Forelimb muscle (tissue), 1 donor: Measurements from ENCODE around the gene PNO1. TPM values are rescaled to one million over a fixed set of nuclear protein-coding genes. Genes with fewer than 3 reads are reported as not detected.
"Not testable (repeated sequence)": the region's sequence is repeated elsewhere in the genome, so short reads cannot be mapped to it uniquely, and the experiment has no call there.

Experiments
- DNase-seq: peaks from one replicate; pipeline ENCODE4 v3.0.0-alpha.2; 2013; ENCODE audit warnings: low read depth
- polyA plus RNA-seq: library from polyadenylated mRNA; unstranded; fragments of 120-200 nt; gene quantifications from one replicate; pipeline ENCODE4 v1.2.1, GENCODE V29; 2013; ENCODE audit not compliant: insufficient read length

The PNO1 gene
- polyA plus RNA-seq, 1 donor: 16.5 TPM

DNA sequence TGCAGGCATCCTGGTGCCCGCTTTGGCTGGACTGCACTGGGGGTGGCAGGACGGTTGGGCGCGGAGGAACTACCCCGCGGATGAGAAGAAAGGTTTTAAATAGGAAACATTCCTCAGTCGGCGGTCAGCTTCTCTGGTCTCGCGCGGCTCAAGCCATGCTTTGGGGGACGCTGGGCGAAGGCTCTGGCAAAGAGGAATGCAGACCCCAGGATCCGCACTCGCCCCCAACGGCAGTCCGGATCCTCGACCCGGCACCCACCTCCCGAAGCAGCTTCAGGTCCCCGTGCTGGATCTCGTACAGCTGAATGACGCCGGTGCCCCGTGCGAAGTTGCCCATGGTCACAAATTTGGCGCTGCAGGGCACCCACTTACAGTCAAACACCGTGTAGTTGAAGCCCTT lies 686 bp upstream of the PNO1 start:
- peak; percentile 1 for DNase-seq

DNA sequence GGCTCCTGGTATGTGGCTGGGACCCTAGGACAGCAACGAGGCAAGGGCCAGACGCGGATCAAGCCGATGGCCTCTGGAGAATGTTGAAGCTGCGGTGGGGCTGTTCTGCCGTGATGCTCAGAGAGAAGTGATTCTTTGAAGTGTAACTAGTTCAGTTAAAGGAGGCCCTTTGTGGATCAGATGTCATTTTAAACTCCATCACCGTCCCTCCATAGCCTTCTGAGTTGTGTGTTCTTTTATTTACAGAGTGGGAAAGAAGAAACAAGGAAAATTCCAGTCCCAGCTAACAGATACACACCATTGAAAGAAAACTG lies 403 bp downstream of the PNO1 start:
- no peak for DNase-seq

DNA sequence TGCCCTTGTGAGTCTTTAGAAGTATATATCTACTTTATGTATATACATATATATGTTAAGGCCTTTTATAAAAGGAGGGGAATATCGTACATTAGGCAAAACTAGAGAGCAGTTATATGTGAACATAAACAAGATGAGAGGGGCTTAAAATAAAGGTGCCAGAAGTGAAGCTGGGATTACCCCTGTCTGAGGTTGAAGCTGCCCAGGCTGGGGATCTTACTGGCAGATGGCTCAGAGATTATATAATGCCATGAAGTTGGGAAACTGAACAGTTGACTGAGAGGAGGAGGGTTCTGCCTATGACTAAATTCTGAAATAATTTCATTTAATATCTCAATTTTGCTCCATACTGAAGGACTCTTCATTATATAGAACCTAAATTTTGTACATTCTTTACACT lies 6.0 kb downstream of the PNO1 start:
- DNase-seq: no peak

DNA sequence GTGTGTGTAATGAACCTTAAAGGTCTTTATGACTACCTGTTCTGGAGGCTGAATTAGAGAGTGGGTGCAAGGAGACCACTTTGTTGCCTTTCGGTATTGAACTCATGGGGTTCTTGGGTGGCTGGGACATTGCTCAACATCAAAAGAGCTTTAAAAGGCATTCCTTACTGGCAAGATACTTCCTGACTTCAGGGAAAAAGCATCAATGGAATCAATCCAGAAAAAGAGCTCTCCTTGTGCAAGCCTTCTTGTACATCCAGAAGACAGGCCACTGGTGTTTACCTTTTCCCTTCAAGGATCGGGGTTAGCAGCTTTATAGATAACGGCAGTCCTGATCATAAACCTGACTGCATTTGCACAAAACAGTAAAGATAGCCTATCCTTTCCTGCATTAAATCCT lies 9.5 kb downstream of the PNO1 start:
- no peak for DNase-seq

DNA sequence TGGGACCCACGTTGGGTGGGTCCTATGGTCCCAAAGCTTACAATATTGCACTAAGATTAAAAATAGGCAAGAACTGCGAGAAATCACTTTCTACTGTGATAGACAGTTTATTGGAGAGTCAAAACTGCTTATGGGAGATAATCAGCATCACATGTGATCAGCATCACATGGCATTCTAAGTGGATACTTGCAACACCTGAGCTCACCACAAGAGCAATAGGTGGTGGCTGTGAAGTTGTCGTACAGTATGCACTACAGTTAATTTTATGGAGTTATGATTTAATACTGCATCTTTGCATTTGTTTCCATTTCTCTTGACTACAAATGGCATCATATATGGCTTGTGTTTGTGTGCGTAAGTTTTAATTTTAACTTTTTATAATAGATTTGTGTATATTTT lies 11.6 kb downstream of the PNO1 start:
- no peak for DNase-seq

DNA sequence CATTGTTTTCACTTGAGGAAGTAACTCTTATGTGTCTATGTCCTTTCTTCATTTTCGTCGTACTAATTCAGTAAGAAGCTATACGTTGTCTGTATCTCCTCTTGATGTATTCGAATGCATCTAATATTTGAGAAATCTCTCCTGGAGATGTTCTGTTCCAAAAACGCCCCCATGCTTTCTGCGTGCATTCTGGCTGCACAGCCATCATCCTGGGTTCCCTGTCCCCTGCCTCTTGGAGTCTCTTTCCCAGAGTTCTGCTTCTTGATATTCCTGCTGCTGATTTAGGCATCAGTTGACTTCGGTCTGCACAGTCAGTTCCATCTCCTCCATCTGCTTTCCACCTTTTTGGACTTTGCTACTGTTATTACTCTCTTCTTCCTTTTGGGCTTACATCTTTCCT lies 13.5 kb downstream of the PNO1 start:
- DNase-seq: no peak

DNA sequence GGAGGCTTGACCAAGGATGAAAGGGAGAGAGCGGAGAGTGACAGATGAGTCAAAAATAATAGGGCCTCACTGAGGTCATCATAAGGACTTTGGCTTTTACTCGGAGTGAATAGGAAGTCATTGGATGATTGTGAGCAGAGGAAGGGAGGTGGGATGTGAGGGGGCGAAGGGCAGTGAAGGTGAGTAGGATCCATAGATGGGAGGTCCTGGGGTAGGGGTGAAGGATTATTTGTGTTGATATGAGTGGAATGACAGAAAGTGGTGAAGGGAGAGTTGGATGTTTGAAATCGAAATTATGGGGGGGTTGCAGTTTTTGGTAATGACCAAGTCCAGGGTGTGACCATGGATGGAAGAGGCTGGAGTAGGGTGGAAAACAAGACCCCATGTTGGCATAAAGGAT lies 14.0 kb downstream of the PNO1 start:
- DNase-seq: no peak

DNA sequence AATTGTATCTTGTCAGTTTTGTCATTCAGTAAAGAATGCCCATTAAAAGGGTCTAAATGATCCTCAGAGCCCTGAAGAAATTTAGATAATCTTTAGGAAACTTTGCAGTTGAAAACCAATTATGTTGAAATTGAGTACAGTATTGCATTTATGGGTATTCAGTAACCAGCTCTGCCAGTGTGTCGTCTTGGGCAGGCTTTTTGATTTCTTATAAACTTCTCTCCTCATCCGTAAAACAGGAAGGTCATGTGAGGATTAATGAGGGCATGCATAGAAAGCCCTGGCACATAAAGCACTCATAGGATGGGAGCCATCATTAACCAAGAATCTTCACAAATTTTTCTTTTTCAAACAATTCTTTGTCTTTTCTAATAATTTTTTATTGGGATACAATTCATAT lies 14.8 kb downstream of the PNO1 start:
- DNase-seq: no peak

DNA sequence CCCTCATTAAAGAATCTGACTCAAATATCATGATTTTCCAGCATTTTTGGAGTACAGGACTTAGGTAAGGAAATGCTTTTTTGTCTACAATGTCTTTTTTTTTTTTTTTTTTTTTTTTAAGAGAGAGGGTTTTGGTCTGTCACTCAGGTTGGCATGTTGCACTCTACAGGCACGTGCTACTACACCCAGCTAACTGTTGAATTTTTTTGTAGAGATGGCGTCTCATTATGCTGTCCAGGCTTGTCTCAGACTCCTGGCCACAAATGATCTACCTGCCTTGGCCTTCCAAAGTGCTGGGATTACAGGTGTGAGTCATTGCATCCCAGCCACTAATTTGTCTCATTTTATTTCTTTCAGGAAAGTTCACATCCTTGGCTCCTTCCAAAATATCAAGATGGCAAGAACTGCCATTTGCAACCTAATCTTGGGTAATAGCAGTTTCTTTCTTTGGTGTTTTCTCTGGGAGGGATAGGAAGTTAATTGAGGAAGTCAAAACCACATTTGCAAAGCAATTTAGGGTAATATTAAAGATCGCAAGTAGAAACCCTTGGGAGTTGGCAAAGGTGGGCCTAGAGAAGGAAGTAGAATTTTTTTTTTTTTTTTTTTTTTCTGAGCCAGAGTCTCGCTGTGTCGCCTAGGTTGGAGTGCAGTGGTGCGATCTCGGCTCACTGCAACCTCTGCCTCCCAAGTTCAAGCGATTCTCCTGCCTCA lies 15.5 kb downstream of the PNO1 start:
- DNase-seq: no peak

DNA sequence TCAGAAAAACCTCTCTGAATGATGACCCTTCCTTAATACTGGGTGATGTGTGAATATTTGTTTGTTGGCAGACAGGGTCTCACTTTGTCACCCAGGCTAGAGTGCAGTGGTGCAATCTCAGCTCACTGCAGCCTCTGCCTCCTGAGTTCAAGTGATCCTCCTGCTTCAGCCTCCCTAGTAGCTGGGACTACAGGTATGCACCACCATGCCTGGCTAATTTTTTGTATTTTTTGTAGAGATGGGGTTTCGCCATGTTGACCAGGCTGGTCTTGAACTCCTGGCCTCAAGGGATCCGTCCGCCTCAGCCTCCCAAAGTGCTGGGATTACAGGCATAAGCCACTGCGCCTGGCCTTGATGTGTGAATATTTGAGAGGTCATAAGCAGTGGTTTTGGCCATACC lies 17.5 kb downstream of the PNO1 start:
- DNase-seq: not testable (repeated sequence)

DNA sequence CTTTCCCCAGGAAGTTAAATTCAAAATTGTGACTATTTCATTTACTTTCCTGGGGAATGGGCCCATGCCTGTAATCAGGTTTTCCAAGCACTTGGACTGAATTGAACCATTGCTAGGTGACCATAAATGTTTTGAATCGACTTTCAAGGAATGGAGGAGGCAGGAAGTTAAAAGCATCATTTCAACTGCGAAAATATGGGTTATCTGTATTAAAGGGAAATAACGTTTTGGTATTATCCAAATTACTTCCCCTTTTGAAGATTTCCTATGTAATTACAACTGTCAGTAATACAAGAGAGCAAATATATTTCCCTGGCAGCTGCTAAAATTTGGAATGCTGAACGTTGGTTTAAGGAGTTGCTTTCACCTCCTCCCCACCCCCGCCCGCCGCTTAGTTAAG lies 19.0 kb downstream of the PNO1 start:
- no peak for DNase-seq

DNA sequence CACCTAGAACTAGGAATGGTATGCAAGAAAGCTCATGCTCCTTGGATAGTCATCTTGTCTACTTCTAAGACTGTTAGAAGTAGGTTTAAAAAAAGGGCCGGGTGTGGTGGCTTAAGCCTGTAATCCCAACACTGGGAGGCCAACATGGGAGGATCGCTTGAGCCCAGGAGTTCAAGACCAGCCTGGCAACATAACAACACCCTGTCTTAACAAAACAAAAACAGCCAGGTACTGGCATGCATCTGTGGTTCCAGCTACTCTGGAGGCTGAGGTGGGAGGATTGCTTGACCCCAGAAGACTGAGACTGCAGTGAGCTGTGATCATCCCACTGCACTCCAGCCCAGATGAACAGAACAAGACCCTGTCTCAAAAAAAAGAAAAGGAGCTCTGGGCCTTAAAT lies 19.9 kb downstream of the PNO1 start:
- no peak for DNase-seq

DNA sequence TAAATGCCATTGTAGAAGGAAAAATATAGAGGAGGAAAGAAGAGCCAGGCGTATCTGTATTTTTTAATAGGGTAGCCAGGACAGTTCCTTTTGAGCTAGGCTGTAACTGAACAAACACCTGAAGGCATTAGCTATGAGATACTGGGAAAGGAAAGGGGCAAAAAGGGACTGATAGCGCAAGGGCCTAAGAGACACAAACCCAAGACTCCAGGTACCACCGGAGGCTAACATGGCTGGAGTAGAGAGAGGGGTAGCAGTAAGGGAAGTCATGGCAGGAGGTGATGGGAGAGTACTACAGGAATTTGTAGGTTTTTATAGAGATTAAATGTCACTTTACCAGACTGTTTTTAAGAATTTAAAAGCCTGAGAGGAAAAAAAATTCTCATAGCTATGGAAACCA lies 20.7 kb downstream of the PNO1 start:
- no peak for DNase-seq

DNA sequence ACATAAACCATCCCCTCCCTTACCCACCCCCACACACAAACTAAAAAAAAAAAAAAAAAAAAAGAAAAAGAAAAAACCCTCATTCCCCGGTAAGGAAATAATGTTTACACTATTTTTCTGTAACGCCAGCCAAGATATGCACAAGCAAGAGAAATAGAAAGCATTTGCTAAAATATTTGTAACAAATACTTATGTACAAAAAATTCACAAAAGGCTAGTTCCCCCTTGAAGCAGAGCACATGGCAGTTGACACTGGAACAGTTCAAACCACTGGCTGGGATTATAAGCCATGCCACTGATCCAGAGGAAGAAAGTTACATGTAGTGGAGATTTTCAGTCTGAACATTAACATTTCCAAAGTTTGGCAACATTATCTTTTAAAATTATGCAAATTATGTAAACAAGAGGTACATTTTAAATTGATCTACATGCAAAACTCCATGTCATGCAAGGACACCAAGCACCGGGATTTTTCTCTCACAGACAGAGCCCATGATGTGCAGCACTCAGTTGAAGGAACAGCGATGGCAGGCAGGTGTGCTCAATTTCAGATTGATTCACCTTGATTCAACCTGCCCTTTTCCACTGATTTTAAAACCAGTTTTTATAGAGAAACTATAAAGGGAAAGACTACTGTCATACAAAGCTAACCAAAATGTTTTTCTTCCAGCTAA lies 21.4 kb downstream of the PNO1 start:
- no peak for DNase-seq

DNA sequence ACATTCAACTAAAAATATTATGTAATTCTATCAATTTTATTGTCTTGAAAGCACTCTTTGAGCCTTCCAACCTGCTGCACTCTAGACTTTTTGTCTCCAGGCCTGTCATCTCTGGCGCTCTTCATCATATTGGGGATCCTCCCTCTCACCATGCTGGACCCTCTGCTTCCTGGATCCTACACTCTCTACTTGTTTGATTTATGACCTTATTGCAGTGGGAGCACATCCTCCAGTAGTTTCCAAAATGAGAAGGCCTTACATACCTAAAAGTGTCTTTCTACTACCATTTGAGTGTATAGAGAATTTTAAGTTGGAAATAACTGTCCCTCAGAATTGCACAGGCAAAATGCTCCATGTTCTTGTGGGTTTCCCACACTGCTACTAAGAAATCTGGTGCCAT lies 25.2 kb downstream of the PNO1 start:
- no peak for DNase-seq

DNA sequence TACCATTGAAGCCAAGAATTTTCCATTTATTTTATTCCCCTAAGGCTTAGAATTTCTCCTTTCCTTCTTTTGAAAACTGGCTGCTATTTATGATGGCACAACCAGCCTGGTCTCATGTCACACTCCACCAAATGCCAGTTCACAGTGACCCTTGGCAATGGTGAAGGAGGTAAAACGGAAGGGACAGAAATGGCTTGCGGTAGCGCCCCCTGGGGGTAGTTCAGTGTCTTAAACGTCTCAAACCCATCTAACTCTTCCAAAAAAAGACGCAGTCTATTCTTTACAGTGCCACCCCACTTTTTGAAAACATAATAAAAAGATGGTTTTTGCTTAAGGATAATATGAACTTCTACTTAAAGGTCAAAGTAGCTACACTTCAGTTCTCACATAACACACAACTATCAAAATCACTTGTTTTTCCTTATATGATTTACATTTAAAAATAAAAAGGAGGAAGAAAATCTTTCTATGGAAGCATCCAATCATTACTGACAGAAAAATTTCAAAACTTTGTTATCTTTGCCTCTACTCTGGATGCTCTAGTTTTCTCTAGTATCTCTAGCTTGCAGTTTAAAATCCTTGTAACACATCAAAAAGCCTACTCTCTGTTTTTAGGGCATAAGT lies 28.0 kb downstream of the PNO1 start:
- DNase-seq: no peak

DNA sequence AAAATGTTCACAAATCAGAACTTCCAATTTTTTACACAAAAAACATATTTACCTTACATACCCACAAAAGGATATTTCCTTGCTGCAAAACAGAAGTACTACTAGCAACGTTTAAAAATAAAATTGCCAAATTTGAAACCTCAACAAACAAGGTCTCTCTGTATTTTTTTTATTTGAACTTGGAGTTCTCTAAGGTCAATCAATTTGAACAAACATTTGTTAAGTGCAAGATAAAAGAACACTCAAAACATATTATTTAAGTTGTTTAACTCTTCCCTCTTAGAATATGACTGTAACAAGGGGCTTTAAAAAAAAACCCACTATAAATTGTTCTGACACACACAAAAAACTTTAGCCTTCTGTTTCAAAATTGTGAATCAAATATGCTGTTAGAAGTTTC lies 29.6 kb downstream of the PNO1 start:
- DNase-seq: no peak

DNA sequence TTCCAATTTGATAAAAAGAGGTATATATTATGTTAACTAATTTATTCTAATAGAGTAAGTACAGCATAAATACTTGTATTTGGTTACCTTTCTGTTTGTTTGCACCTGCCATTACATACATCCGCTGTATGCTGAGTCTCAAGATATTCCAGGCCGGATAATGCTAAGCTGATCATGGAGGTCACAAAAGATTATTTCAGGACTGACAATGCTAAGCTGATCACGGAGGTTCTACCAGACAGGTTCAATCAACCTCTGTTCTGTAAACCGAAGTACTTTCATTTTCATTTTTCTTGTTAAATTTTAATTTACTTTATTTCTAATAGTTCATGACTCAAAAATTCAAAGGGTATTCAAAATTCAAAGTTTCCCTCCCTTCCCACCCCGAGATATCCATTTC lies 31.1 kb downstream of the PNO1 start:
- DNase-seq: no peak

DNA sequence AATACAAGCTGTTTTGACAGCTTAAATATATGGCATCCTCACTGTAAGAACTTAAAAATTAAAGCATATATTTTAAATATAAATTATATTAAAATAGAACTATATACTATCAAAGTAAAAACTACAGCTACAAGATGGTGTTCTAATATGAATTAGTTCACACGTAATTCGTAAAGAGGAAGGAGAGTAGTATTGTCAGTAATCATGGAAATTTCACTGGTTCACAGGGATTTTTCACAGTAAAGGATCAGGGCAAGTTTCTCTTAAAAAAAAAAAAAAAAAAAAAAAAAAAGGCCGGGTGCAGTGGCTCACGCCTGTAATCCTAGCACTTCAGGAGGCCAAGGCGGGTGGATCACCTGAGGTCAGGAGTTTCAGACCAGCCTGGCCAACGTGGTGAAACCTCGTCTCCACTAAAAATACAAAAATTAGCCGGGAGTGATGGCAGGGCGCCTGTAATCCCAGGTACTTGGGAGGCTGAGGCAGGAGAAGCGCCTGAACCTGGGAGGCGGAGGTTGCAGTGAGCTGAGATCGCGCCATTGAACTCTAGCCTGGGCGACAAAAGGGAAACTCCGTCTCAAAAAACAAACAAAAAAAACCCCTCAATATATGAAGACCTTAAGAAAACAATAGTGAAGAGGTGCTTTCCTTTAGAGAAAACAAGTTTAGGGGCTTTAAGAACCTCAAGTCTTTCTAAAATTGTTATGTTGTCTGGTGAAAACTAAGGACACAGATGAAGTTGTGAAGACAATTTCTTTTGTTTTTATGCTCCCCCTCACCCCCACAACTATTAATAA lies 32.5 kb downstream of the PNO1 start:
- DNase-seq: no peak

DNA sequence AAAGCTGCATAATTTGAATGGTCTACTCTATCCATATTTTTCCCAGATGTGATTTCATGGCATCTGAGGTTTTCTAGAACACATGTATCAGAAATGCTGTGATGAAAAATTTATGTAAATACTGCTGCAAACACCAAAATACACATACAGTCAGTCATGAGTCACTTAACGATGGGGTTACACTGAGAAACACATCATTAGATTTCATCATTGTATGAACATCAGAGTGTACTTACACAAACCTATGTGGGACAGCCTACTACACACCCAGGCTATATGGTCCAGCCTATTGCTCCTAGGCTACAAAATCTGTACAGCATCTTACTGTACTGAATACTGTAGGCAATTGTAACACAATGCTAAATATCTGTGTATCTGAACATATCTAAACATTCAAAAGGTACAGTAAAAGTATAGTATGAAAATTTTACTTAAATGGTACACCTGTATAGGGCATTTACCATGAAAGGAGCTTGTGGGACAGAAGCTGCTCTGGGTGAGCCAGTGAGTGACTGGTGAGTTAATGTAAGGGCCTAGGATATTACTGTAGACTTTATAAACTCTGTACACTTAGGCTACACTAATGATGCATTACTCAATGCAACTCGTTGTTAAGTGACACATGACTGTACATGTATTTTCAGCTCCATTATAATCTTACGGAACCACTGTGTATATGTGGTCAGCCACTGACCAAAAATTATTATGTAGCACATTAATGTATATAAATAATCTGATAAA lies 33.5 kb downstream of the PNO1 start:
- no peak for DNase-seq

DNA sequence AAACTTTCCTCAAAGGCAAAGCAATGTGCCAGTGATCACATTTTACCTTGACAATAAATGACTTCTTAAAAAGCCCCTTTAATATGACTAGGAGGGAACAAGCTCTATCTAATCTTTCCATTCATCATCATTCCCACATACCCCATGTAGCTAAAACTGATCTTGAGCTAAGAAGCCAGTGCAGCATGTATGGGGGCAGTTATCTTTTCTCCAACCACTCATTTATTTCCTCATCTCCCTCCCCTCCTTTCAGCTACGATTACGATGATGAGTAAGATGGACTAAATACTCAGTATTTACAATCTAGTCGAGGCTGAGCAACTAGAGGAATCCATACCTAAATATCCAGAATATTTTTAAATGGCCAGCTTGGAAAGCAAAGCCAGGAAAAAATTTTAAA lies 35.5 kb downstream of the PNO1 start:
- no peak for DNase-seq

DNA sequence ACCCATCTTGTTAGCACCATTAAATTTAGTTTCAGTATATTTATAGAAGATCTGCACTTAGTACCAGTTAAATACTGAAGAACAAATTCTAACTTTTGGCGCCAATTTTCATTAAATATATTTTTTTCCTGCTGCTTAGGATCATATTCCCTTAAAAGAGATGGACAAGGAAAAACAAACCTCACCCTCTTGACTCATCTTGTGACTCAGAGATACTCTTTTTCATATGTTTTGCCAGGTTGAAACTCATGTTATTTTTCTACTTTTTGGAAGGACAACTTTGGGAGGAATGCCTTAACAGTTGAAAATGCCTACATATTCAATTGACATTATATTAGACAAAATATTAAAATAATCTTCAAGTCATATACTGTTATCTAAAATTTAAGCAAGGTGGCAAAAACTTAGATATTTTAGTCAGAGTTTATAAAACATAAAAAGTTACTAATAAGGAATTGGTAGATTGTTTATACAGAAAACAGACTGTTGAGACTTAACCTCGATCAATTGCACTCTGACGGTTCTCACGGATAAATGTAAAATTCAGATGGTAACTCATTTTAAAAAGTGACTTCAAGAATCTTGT lies 36.2 kb downstream of the PNO1 start:
- no peak for DNase-seq
